Type B pancreatic cell (in vitro differentiated cells): ENCODE results near the gene CARS2. TPM values are rescaled to one million over a fixed set of nuclear protein-coding genes. Genes with fewer than 3 reads are reported as not detected.

Experiments used
- DNase-seq: peaks from one replicate; pipeline ENCODE4 v3.0.0; 2021; ENCODE audit warnings: mixed read lengths; ENCODE audit not compliant: unreplicated experiment; ENCODE audit errors: extremely low spot score
- H3K27ac Mint-ChIP-seq: 2 replicates; pipeline ENCODE4 v1.8.0; 2021; ENCODE audit warnings: mild to moderate bottlenecking, mixed read lengths
- H3K27me3 Mint-ChIP-seq: 2 replicates; pipeline ENCODE4 v1.8.0; 2021; ENCODE audit warnings: mixed read lengths
- H3K36me3 Mint-ChIP-seq: 2 replicates; pipeline ENCODE4 v1.8.0; 2021; ENCODE audit warnings: mixed read lengths
- H3K4me1 Mint-ChIP-seq: one replicate; pipeline ENCODE4 v1.8.0; 2021; ENCODE audit warnings: mixed read lengths; ENCODE audit not compliant: unreplicated experiment
- H3K4me3 Mint-ChIP-seq: 2 replicates; pipeline ENCODE4 v1.8.0; 2021; ENCODE audit warnings: mild to moderate bottlenecking, mixed read lengths
- H3K9me3 Mint-ChIP-seq: 2 replicates; pipeline ENCODE4 v1.8.0; 2021; ENCODE audit warnings: mixed read lengths
- CTCF ChIP-seq: fragments of 200-600 bp; sonication (generic); conservative IDR thresholded peaks from 2 replicates; pipeline ENCODE4 v1.5.0; 2021; ENCODE audit warnings: antibody characterized with exemption, mild to moderate bottlenecking
- long read RNA-seq: library from polyadenylated mRNA; unstranded; transcript quantifications from one replicate; pipeline ENCODE4 v2.0.0, GENCODE V29; 2020
- total RNA-seq: library from RNA; stranded (reverse); gene quantifications from 2 replicates; pipeline ENCODE4 v1.2.1, GENCODE V29; 2021; ENCODE audit warnings: low replicate concordance

Gene CARS2
- 62.0 and 73.4 TPM in 2 replicates for total RNA-seq
- long read RNA-seq, partial matches to known transcripts: 6 of 11 reads
- long read RNA-seq, other reads (novel, unspliced or antisense): 3 of 11 reads

- TF ChIP-seq CTCF: peak; percentile 20
- peaks cover 14% of the 10 kb centered on the region for H3K36me3 Mint-ChIP-seq
Measured at GRCh38 chr13:110705826-110706569, at the start of gene CARS2. Gene CARS2, minus strand, starts transcription at chr13:110706116. Its CDS starts 23 bp downstream, at chr13:110706093.

GRCh38 chr13:110748271-110748670 is 42.4 kb upstream of the CARS2 start:
- TF ChIP-seq CTCF: no peak
- DNase-seq: no peak
- H3K36me3 Mint-ChIP-seq: no peaks in the 10 kb centered on the region
- H3K27me3 Mint-ChIP-seq: no peaks in the 10 kb centered on the region
- H3K9me3 Mint-ChIP-seq: peaks cover 3% of the 10 kb centered on the region
- no peak overlapping the region for H3K4me3 Mint-ChIP-seq
- H3K4me1 Mint-ChIP-seq: peaks cover 10% of the 10 kb centered on the region
- H3K27ac Mint-ChIP-seq: no peak overlapping the region

More at GRCh38 chr13:110705826-110706569, at the start of gene CARS2:
- H3K27me3 Mint-ChIP-seq: no peaks in the 10 kb centered on the region
- H3K4me1 Mint-ChIP-seq: peaks cover 30% of the 10 kb centered on the region
- peak within 1 kb of the TSS; percentile 81 for H3K27ac Mint-ChIP-seq
- H3K9me3 Mint-ChIP-seq: no peaks in the 10 kb centered on the region
- peak within 1 kb of the TSS; percentile 93 for H3K4me3 Mint-ChIP-seq
- DNase-seq: peak; percentile 95

- H3K36me3 Mint-ChIP-seq: no peaks in the 10 kb centered on the region
- peak overlapping the region; percentile 9 for H3K4me3 Mint-ChIP-seq
- H3K27ac Mint-ChIP-seq: peak overlapping the region; percentile 2
- H3K27me3 Mint-ChIP-seq: no peaks in the 10 kb centered on the region
- DNase-seq: no peak
- no peak for TF ChIP-seq CTCF
- H3K9me3 Mint-ChIP-seq: peaks cover 8% of the 10 kb centered on the region
- H3K4me1 Mint-ChIP-seq: peaks cover 10% of the 10 kb centered on the region
Measured at GRCh38 chr13:110746438-110746837, 40.5 kb upstream of the CARS2 start.

- H3K4me3 Mint-ChIP-seq: no peak overlapping the region
- DNase-seq: no peak
- peaks cover 5% of the 10 kb centered on the region for H3K9me3 Mint-ChIP-seq
- no peak for TF ChIP-seq CTCF
- no peaks in the 10 kb centered on the region for H3K36me3 Mint-ChIP-seq
- peaks cover 10% of the 10 kb centered on the region for H3K4me1 Mint-ChIP-seq
- H3K27me3 Mint-ChIP-seq: no peaks in the 10 kb centered on the region
- H3K27ac Mint-ChIP-seq: no peak overlapping the region
Measured at GRCh38 chr13:110743687-110744086, 37.8 kb upstream of the CARS2 start.

- DNase-seq: no peak
- Mint-ChIP-seq H3K4me1 (no peaks in the 10 kb centered on the region), H3K27ac (no peak overlapping the region), H3K4me3 (no peak overlapping the region), H3K27me3 (no peaks in the 10 kb centered on the region), H3K36me3 (no peaks in the 10 kb centered on the region), H3K9me3 (no peaks in the 10 kb centered on the region)
- no peak for TF ChIP-seq CTCF
Measured at GRCh38 chr13:110737555-110737954, 31.6 kb upstream of the CARS2 start.
